Myocyte (in vitro differentiated cells): ENCODE data around the gene LIMS2. TPM values are rescaled to one million over a fixed set of nuclear protein-coding genes. Genes with fewer than 3 reads are reported as not detected.

Experiments
- DNase-seq: peaks from one replicate; pipeline ENCODE4 v3.0.0-alpha.2; 2012; ENCODE audit warnings: low read depth
- total RNA-seq: library from RNA; depleted of rRNA; stranded (reverse); fragments of >200 nt; gene quantifications from 2 replicates; pipeline ENCODE4 v1.2.3, GENCODE V29; 2014

LIMS2 gene
- total RNA-seq, 1 donor from 2014 or later, result 8.8 TPM

DNA sequence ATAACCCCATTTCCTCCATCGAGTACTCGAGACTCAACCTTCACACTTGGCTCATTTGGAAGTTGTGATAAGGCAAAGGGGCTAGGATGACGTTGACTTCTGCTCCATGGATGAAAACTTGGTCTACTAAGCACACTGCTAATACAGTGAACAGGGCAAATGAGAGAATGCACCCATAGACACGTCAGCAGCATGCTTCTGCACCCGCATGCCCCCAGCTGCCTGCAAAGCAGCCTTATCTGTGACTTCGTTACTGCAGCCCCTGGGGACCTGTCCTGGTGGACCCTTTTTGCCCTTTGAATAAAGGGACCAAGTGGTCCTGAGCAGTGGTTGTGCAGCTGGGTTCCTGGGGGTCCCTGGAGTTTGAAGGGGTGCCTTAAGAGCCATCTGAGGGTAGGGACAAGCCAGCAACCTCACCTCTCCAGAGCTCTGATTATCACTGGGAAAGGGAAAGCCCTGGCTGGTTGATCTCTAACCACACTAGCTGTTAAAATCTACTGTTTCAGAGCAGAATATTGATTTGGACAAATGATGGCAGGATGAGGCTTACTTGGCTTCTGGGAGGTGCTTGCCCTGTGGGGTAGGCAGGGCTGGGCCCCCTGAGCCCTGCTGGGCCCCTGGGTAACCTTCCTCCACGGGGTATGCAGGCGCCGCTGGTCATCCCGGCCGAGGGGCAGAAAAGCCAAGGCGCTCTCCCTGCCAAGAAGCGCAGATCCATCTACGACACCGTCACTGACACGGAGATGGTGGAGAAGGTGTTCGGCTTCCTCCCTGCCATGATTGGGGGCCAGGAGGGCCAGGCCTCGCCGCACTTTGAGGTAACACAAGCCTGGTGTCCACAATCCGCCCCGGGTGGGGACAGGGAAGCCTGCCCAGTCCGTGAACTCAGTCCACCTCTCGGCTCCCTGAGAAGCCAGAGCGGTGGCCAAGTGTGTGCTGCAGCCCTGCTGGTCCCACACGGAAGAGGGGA is 67.0 kb downstream of the LIMS2 start:
- DNase-seq, result no peak

- DNase-seq, result no peak
Observed at GRCh38 chr2:127607399-127607908, 67.9 kb downstream of the LIMS2 start.

DNA sequence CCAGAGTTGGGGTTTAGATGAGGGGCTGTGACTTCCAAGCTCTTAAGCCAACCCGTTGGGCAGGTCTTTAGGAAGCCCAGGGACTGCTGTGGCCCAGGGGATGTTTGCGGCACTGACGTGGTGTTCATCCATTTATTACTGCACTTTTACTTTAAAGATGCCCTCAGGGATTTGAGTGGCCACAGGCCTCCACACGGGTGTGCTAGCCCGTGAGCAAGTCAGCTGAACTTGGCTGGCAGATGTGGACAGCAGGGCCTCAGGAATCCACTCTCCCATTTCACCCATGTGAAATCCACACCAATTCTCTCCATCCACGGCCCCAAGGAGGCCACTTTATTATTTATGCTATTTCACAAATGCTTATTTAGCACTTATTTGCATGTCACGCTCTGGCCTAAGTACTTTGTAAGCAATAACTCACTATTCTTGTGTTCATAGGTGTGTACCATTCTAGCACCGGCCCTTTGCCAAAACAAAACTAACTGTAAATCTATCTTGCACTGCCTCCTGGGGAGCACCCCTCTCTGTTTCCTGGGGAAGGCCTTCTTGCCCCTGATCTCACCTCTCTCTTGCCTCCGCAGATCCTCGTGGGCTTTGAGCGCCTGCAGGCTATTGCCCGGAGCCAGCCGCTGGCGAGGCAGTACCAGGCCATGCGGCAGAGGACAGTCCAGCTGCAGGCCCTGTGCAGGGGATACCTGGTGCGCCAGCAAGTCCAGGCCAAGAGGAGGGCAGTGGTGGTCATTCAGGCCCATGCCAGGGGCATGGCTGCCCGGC is 68.5 kb downstream of the LIMS2 start:
- DNase-seq, result no peak

DNA sequence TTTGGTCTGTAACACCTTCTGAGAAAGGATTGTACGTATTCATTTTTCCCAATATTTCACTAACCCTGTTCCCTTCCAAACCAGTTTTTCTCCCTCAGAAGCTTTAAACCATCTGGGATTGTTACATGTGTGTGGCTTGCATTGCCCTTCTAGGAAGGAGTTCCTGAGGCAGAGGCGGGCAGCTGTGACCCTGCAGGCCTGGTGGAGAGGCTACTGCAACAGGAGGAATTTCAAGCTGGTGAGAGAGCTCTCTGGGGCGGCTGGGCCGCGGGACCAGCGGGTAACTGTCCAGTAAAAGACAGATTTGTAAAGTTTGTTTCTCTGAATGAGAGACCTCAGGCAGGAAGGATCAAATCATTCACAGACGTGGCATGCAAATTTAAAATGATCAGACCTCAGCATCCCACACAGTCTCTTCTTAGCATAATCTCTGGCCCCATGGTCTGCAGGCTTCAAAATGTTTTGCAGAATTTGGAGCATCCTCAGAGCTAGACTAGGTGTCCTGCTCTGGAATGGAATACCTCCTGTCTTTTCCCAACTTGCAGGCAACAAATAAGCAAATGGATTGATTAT is 69.6 kb downstream of the LIMS2 start:
- DNase-seq, result no peak

DNA sequence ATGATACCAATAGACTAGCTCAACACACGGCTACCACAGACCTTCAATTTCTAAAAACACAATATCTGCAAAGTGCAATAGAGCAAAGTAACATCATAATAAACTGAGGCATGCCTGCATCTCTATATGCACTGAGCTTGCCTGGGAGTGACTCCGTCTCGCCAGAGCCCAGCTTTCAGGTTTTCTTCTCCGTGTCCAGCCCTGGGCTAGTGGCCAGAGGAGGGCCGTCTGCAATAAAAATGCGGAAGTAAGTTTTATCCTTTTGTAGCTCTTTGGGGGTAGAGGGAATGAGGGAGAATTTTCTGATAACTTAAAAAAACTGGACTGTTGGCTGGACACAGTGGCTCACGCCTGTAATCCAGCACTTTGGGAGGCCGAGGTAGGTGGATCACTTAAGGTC is 70.3 kb downstream of the LIMS2 start:
- no peak for DNase-seq

GRCh38 chr2:127599211-127599610 is 76.1 kb downstream of the LIMS2 start:
- no peak for DNase-seq

GRCh38 chr2:127598711-127599110 is 76.6 kb downstream of the LIMS2 start:
- DNase-seq, result no peak

GRCh38 chr2:127597984-127598380 is 77.3 kb downstream of the LIMS2 start:
- no peak for DNase-seq

GRCh38 chr2:127597046-127597983 is 78.0 kb downstream of the LIMS2 start:
- no peak for DNase-seq

DNA sequence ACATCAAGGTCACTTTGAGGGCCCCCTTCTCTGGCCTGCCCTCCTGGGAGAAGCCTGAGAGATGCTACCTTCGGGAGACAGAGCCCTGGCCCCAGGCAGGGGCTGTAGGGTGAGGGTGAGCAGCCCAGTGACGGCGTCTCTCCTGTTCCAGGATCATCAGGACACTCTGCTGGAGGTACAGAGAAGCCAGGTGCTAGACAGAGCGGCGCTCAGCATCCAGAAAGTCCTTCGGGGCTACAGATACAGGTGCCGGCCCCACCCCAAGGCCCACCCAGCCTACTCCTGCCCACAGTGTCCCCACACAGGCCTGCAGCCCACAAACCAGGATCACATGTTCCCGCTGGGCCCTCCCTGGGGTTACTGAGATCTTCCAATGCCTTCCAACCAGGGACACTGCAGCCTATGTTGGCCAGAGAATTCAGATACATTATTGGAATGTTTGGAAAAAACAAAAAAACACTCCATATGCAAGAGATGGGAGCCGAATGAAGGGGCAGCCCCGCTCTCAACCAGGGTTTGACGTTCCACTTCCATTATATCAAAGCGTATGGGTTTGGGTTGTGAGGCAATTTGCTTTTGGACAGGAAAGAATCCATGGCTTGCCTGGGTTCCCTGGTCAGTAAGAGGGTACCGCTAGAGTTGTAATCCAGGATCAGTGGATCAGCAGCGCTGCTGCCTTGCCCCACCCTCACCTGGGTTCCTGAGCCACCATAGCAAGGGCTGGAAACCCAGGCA is 78.9 kb downstream of the LIMS2 start:
- DNase-seq, result no peak

- no peak for DNase-seq
Observed at GRCh38 chr2:127594116-127594591, 81.2 kb downstream of the LIMS2 start.

GRCh38 chr2:127593228-127594115 is 81.9 kb downstream of the LIMS2 start:
- no peak for DNase-seq

DNA sequence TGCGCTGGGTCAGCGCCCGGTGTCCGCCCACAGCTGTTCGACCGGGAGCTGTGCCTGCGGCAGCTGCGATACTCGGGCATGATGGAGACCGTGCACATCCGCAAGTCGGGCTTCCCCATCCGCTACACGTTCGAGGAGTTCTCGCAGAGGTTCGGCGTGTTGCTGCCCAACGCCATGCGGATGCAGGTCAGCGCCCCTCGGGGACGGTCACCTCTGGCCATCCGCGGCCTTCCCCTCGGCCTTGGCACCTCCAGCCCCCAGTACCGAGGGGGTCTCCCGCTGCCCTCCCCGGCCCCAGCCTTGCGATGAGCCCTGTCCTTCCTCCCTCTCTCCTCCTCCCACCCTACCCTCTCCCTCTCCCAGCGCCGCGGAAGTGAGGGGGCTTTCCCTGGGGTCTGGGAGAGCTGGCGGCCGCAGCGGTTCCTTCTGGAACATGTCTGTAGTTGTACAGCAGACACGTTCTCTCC is 82.5 kb downstream of the LIMS2 start:
- DNase-seq, result no peak

DNA sequence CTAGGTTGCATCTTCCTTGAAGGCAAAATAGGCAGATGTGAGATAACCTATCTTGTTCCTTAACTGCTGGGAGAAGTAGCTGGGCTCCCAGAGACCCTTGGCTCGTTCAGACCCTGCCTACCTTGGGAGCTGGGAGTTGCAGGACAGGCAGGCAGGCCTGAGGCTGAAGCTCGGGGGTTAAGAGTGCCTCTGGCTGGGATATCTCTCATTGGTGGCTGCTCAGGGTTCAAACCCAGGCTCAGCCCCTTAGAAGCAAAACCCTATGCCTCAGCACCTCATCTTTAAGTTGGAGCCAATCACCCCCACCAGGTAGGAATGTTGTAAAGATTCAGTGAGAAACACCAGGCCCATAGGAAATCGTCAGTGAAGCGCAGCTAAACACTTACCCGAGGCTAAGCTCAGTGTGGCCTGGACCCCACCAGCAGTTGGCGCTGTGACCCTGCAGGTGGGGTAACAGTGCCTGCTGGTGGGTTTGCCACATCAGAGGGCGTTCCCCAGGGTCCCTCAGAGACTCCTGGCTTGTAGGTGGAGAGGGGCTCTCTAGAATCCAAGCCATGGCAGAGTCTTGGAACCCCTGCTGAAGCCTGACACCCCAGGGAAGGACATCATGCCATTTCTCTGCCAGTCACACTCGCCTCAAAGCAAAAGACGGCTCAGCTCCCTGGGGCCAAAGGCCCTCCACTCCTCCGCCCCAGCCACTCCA is 84.0 kb downstream of the LIMS2 start:
- peak; percentile 67 for DNase-seq

DNA sequence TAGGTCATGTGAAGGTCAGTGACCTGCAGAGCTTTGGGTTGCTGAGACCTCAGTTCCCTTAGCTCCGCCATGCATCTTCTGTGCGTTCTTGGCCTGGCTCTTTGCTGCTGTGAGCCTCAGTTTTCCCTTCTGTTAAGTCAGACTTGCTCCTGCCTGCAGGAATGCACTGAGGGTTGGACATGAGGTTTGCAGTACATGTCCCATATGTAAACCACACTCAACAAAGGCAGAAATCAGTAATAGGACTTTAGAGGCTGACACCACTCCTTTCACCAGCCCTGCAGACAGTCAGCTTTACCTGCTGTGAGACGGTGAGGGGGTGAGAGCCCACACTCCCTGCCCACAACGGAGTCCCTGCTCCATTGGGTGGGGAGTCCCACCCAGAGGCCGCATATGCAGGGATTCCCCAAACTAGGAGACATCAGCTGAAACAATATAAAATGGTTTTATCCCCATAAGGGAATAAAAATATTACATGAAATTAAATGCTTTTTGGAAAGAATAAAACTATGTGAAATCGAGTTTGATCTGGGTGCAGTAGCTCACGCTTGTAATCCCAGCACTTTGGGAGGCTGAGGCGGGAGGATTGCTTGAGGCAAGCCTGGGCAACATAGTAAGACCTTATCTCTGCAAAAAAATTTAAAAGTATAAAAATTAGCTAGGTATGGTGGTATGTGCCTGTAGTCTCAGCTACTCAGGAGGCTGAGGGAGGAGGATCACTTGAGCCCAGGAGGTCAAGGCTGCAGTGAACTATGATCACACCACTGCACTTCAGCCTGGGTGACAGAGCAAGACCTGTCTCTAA is 84.7 kb downstream of the LIMS2 start:
- DNase-seq, result no peak

- no peak for DNase-seq
Observed at GRCh38 chr2:127589841-127590240, 85.5 kb downstream of the LIMS2 start.

GRCh38 chr2:127589358-127589757 is 86.0 kb downstream of the LIMS2 start:
- no peak for DNase-seq
